T-helper 1 cell treated with Interleukin-12 subunit alpha and Interleukin-12 subunit beta and Interleukin-4 antibody, amounts not matched to agents 30 μg/mL and 1 μg/mL, for 36 hours (primary cell): ENCODE measurements around the gene FSD1.
A peak's percentile ranks its signal among the peaks of the same experiment; 100 is the strongest.

ENCODE experiments used
- H3K27ac Mint-ChIP-seq: one replicate; pipeline ENCODE4 v1.8.0; 2021; ENCODE audit warnings: mild to moderate bottlenecking, mixed read lengths
- H3K27me3 Mint-ChIP-seq: one replicate; pipeline ENCODE4 v1.8.0; 2021; ENCODE audit warnings: low read depth, mixed read lengths
- H3K36me3 Mint-ChIP-seq: one replicate; pipeline ENCODE4 v1.8.0; 2021; ENCODE audit warnings: low read depth, mixed read lengths
- H3K4me1 Mint-ChIP-seq: one replicate; pipeline ENCODE4 v1.8.0; 2021; ENCODE audit warnings: low read depth, mixed read lengths
- H3K4me3 Mint-ChIP-seq: one replicate; pipeline ENCODE4 v1.8.0; 2021; ENCODE audit warnings: mild to moderate bottlenecking, moderate library complexity, mixed read lengths
- H3K9me3 Mint-ChIP-seq: one replicate; pipeline ENCODE4 v1.8.0; 2021; ENCODE audit warnings: mixed read lengths

The FSD1 gene

DNA sequence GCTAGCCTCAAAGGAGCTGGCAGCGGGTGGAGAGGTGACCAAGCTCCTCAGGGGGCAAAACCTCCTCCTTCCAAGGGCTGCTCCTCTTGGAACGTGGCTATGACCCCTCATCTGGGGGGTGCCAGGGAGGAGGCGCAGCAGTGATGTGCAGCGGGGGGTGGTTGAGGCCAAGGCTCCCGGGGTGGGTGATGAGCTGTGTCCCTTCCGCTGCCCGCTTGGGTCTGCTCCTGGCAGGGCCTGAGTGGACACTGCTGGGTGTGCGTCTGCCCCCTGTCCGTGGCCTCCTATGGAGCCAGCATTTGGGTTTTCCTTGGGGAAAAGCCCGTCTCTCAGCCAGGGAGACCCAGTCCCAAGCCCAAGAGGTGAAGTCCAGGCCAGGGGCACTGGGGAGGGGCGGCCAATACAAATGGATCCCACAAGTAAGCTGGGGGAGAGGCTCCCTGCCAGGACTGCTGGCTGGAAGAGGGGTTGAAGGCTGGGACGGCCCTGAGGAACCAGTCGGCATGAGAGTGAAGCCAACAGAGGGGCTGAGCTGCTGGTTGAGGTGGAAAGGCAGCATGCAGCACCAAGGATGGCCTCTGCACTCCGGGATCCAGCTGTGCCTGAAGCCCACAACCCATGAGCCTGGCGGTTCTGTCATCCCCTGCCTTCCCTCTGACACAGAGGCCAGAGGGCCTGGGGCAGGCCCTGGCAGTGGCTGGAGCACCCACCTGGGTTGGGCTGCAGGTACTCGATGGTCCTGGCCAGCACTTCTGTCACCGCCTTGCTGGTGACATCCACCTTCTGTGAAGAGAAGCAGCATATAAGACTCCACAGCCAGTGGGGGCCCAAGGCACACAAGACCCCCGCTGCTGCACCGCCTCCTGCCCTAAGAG lies 61.6 kb downstream of the FSD1 start:
- H3K27ac Mint-ChIP-seq, result no peak overlapping the region
- H3K4me3 Mint-ChIP-seq, result no peak overlapping the region

GRCh38 chr19:4366666-4367335 lies 62.4 kb downstream of the FSD1 start:
- Mint-ChIP-seq H3K27me3 (no peaks in the 10 kb centered on the region), H3K36me3 (peaks cover 7% of the 10 kb centered on the region), H3K4me1 (peaks cover 30% of the 10 kb centered on the region), H3K27ac (peak overlapping the region; percentile 59), H3K9me3 (no peaks in the 10 kb centered on the region), H3K4me3 (no peak overlapping the region)

More for the DNA sequence above, 61.6 kb downstream of the FSD1 start:
- H3K27me3 Mint-ChIP-seq, result no peaks in the 10 kb centered on the region
- no peaks in the 10 kb centered on the region for H3K9me3 Mint-ChIP-seq
- peaks cover 27% of the 10 kb centered on the region for H3K4me1 Mint-ChIP-seq
- peaks cover 7% of the 10 kb centered on the region for H3K36me3 Mint-ChIP-seq

DNA sequence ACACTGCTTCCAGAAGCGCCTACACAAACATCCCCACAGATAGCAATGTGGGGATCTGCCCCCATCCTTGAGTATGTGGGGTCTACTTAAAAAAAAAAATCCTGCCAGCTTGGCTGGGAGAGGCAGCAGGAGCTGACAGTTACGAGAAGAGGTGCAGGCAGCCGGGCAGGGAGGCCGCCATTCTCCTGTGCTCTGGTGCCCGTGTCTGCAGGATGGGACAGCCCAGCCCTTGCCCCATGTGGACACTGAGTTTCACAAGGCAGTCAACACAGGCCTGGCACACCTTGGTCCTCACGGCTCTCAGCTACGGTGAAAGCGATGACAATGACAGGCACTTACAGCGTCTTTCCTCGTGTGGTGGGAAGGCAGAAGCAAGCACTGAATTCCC lies 62.9 kb downstream of the FSD1 start:
- Mint-ChIP-seq H3K27me3 (no peaks in the 10 kb centered on the region), H3K4me3 (no peak overlapping the region), H3K4me1 (peaks cover 34% of the 10 kb centered on the region), H3K9me3 (no peaks in the 10 kb centered on the region), H3K27ac (peak overlapping the region; percentile 45), H3K36me3 (peaks cover 5% of the 10 kb centered on the region)

- H3K36me3 Mint-ChIP-seq, result peaks cover 5% of the 10 kb centered on the region
- peak overlapping the region; percentile 25 for H3K4me3 Mint-ChIP-seq
- no peaks in the 10 kb centered on the region for H3K9me3 Mint-ChIP-seq
- H3K4me1 Mint-ChIP-seq, result peaks cover 34% of the 10 kb centered on the region
- no peaks in the 10 kb centered on the region for H3K27me3 Mint-ChIP-seq
- H3K27ac Mint-ChIP-seq, result peak overlapping the region; percentile 97
These were observed 63.4 kb downstream of the FSD1 start for GRCh38 chr19:4367781-4368127.

GRCh38 chr19:4368128-4368820 lies 63.9 kb downstream of the FSD1 start:
- H3K4me3 Mint-ChIP-seq, result peak overlapping the region; percentile 82
- H3K27me3 Mint-ChIP-seq, result no peaks in the 10 kb centered on the region
- H3K9me3 Mint-ChIP-seq, result no peaks in the 10 kb centered on the region
- peaks cover 34% of the 10 kb centered on the region for H3K4me1 Mint-ChIP-seq
- peak overlapping the region; percentile 97 for H3K27ac Mint-ChIP-seq
- H3K36me3 Mint-ChIP-seq, result peaks cover 5% of the 10 kb centered on the region

- Mint-ChIP-seq H3K27me3 (no peaks in the 10 kb centered on the region), H3K4me3 (peak overlapping the region; percentile 82), H3K36me3 (peaks cover 3% of the 10 kb centered on the region), H3K9me3 (no peaks in the 10 kb centered on the region), H3K27ac (peak overlapping the region; percentile 97), H3K4me1 (peaks cover 37% of the 10 kb centered on the region)
These were observed 64.9 kb downstream of the FSD1 start for GRCh38 chr19:4369109-4369887.

DNA sequence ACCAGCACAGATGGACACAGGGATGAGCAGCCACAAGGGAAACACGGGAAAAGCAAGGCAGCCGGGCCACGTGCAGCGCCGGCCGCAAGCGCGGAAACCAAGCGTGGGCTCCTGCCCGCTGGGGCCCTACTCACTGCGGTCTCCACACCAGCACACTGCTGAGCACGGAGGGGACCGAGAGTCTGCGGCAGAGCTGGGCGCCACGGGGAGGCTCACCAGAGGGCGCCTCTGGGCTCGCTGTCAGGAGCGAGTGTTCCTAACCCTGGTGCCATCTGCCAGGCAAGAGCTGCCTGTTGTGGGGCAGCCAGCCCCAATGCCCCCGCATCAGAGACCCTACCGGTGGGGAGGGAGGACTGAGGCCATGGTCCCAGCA lies 65.5 kb downstream of the FSD1 start:
- no peaks in the 10 kb centered on the region for H3K9me3 Mint-ChIP-seq
- H3K27ac Mint-ChIP-seq, result peak overlapping the region; percentile 89
- no peaks in the 10 kb centered on the region for H3K27me3 Mint-ChIP-seq
- peak overlapping the region; percentile 75 for H3K4me3 Mint-ChIP-seq
- peaks cover 3% of the 10 kb centered on the region for H3K36me3 Mint-ChIP-seq
- peaks cover 37% of the 10 kb centered on the region for H3K4me1 Mint-ChIP-seq

DNA sequence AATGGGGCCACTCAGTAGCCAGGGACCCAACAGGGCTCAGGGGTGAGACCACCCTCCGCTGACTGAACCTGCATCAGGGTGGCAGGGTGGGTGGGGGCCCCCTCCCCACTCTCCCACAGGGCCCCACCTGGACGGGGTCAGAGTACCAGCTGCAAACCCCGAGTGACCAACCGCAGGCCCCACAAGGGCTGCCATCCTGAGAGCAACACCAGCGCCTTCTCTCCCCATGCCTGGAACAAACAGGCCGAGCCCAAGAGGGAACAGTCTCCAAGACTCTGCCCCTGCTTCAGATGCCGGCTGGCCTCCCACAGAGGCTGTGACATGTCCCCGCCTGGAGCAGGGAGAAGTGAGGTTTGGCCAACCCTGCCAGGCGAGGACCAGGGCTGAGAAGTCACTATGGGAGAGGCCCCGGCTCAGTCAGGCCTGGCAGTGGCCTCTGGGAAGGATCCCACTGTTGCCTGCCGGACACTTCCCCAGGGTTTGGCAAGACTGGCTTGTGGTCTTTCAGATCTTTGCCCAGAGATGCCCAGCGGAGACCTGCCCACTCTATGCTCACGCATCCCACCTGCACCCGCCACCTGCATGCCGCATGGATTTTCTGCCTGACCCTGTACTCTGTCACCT lies 66.1 kb downstream of the FSD1 start:
- peaks cover 41% of the 10 kb centered on the region for H3K4me1 Mint-ChIP-seq
- H3K27me3 Mint-ChIP-seq, result no peaks in the 10 kb centered on the region
- H3K9me3 Mint-ChIP-seq, result no peaks in the 10 kb centered on the region
- H3K36me3 Mint-ChIP-seq, result peaks cover 3% of the 10 kb centered on the region
- H3K4me3 Mint-ChIP-seq, result peak overlapping the region; percentile 75
- peak overlapping the region; percentile 68 for H3K27ac Mint-ChIP-seq

- peaks cover 3% of the 10 kb centered on the region for H3K36me3 Mint-ChIP-seq
- no peaks in the 10 kb centered on the region for H3K9me3 Mint-ChIP-seq
- peaks cover 49% of the 10 kb centered on the region for H3K4me1 Mint-ChIP-seq
- no peaks in the 10 kb centered on the region for H3K27me3 Mint-ChIP-seq
- H3K27ac Mint-ChIP-seq, result peak overlapping the region; percentile 68
- H3K4me3 Mint-ChIP-seq, result no peak overlapping the region
These were observed 67.1 kb downstream of the FSD1 start for GRCh38 chr19:4371247-4372164.

DNA sequence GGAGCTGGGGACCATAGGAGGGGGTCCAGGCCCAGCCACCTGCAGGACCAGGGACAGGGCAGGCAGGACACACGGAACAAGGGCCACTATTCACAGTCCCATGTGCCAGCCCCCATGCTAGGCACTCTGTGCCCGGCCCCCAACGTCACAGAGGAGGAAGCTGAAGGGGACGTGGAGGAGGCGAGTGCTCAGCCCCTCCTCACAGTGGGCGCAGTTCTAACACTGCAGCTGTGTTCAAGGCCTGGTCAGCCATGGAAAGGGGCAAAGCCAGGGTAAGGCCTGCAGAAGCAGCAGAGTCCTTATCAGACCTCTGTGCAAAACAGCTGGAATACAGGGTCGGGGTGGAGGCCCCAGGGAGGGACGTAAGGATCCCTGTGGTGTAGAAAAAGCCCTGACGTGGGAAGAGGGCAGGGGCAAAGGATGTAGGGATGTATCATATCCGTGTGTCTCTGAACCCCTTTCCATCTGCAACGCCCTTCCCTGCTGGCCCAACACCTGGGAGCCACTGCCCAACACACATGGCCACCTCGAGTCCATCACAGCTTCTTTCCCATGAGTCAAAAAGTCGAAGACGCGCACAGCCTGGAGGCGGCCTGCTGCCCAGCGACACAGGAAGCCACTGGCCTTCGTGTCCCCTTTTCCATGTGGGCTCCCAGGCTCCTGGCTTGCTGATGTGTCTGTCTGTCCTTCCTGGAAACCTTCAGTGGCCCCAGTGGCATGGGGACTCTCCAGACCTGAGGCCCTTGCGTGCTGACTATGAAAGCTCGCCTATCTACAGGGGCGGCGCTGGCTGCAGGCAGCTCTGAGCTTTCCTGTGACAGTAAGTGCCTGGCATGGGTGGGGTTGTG lies 68.0 kb downstream of the FSD1 start:
- Mint-ChIP-seq H3K27me3 (no peaks in the 10 kb centered on the region), H3K36me3 (no peaks in the 10 kb centered on the region), H3K27ac (no peak overlapping the region), H3K9me3 (no peaks in the 10 kb centered on the region), H3K4me3 (no peak overlapping the region), H3K4me1 (peaks cover 54% of the 10 kb centered on the region)

DNA sequence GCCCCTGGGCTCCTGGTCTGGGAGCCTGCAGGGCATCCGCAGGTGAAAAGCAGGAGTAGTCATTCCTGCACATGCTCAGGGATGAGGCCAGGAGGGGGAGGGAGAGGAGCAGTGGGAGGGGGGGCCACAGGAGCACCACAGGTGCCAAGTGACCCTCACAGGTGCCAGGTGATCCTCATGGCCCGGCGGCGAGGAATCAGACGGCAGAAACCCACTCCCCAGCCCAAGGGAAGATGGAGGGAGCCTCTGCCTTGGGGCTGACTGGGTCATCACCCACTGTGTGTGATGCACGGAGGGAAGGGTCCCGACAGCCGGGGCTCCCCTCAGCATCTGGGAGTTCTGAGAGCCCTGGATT lies 68.6 kb downstream of the FSD1 start:
- peaks cover 50% of the 10 kb centered on the region for H3K4me1 Mint-ChIP-seq
- no peaks in the 10 kb centered on the region for H3K27me3 Mint-ChIP-seq
- no peaks in the 10 kb centered on the region for H3K9me3 Mint-ChIP-seq
- H3K4me3 Mint-ChIP-seq, result no peak overlapping the region
- H3K36me3 Mint-ChIP-seq, result no peaks in the 10 kb centered on the region
- no peak overlapping the region for H3K27ac Mint-ChIP-seq
